NCI-H146 treated with DMSO at 0.1 percent for 48 hours (cell line): Measurements from ENCODE around the gene TTC9C.
"Not testable (repeated sequence)": the region's sequence is repeated elsewhere in the genome, so short reads cannot be mapped to it uniquely, and the experiment has no call there.

Source experiments
- DNase-seq: peaks from one replicate; lab custom pipeline; 2025; ENCODE audit not compliant: unreplicated experiment; lab: John Stamatoyannopoulos, UW

Gene TTC9C

GRCh38 chr11:62709247-62710000 lies 18.9 kb upstream of the TTC9C start:
- peak; percentile 97 for DNase-seq

GRCh38 chr11:62710001-62710345 lies 18.3 kb upstream of the TTC9C start:
- no peak for DNase-seq

GRCh38 chr11:62712276-62712812 lies 15.9 kb upstream of the TTC9C start:
- no peak for DNase-seq

- DNase-seq: no peak
Observed at GRCh38 chr11:62712861-62713260, 15.4 kb upstream of the TTC9C start.

- no peak for DNase-seq
Observed at GRCh38 chr11:62713343-62713742, 14.9 kb upstream of the TTC9C start.

GRCh38 chr11:62715150-62716130 lies 12.8 kb upstream of the TTC9C start:
- no peak for DNase-seq

GRCh38 chr11:62716206-62716605 lies 12.1 kb upstream of the TTC9C start:
- DNase-seq: no peak

- no peak for DNase-seq
Observed at GRCh38 chr11:62716816-62717215, 11.5 kb upstream of the TTC9C start.

GRCh38 chr11:62719302-62719978 lies 8.8 kb upstream of the TTC9C start:
- DNase-seq: no peak

GRCh38 chr11:62721994-62722393 lies 6.3 kb upstream of the TTC9C start:
- no peak for DNase-seq

- no peak for DNase-seq
Observed at GRCh38 chr11:62724171-62724570, 4.1 kb upstream of the TTC9C start.

GRCh38 chr11:62725646-62726045 lies 2.6 kb upstream of the TTC9C start:
- peak; percentile 17 for DNase-seq

- DNase-seq: no peak
Observed at GRCh38 chr11:62726156-62726914, 2.0 kb upstream of the TTC9C start.

- DNase-seq: no peak
Observed at GRCh38 chr11:62726915-62727164, 1.4 kb upstream of the TTC9C start.

- peak; percentile 95 for DNase-seq
Observed at GRCh38 chr11:62727165-62727871, 968 bp upstream of the TTC9C start, which contains the start of gene HNRNPUL2. Gene HNRNPUL2, minus strand, starts transcription at chr11:62727457. Its CDS starts 301 bp downstream, at chr11:62727156.

GRCh38 chr11:62727872-62728170 lies 465 bp upstream of the TTC9C start:
- peak; percentile 93 for DNase-seq

- not testable (repeated sequence) for DNase-seq
Observed at GRCh38 chr11:62730076-62730475, 1.8 kb downstream of the TTC9C start.

GRCh38 chr11:62732830-62733229 lies 4.5 kb downstream of the TTC9C start:
- DNase-seq: no peak

- no peak for DNase-seq
Observed at GRCh38 chr11:62737196-62737595, 8.9 kb downstream of the TTC9C start.

GRCh38 chr11:62747475-62748160 lies 19.3 kb downstream of the TTC9C start:
- DNase-seq: no peak
